Astrocyte of the spinal cord (primary cell): Measurements from ENCODE around the gene LCLAT1.

Experiments
- DNase-seq: peaks from one replicate; pipeline ENCODE4 v3.0.0; 2011; ENCODE audit warnings: low read depth, low spot score
- H3K4me3 ChIP-seq: 2 replicates; pipeline ENCODE4 v1.5.1; 2011; ENCODE audit warnings: low read depth, mild to moderate bottlenecking, low read length, moderate library complexity
- CTCF ChIP-seq: IDR thresholded peaks from 2 replicates; pipeline ENCODE4 v1.5.1; 2012; ENCODE audit warnings: low read depth, mild to moderate bottlenecking, low read length, inconsistent platforms
- in situ Hi-C: cut with HindIII; loops from 2 replicates; pipeline ENCODE4 v1.10.0; 2017; ENCODE audit warnings: low sequenced_read_pairs

Gene LCLAT1

GRCh38 chr2:30625276-30625675, 178.2 kb downstream of the LCLAT1 start:
- no peak for DNase-seq
- TF ChIP-seq CTCF, result no peak
- in situ Hi-C loops, result no loop called here
- no peak overlapping the region for H3K4me3 ChIP-seq

GRCh38 chr2:30625701-30626100, 178.7 kb downstream of the LCLAT1 start:
- in situ Hi-C loops, result no loop called here
- TF ChIP-seq CTCF, result no peak
- H3K4me3 ChIP-seq, result no peak overlapping the region
- no peak for DNase-seq

- H3K4me3 ChIP-seq, result no peak overlapping the region
- in situ Hi-C loops, result no loop called here
- no peak for TF ChIP-seq CTCF
- DNase-seq, result no peak
Measured at GRCh38 chr2:30626397-30626796, 179.4 kb downstream of the LCLAT1 start.

- DNase-seq, result no peak
- in situ Hi-C loops, result no loop called here
- no peak for TF ChIP-seq CTCF
- no peak overlapping the region for H3K4me3 ChIP-seq
Measured at GRCh38 chr2:30627151-30627550, 180.1 kb downstream of the LCLAT1 start.

GRCh38 chr2:30628341-30628740, 181.3 kb downstream of the LCLAT1 start:
- no peak for TF ChIP-seq CTCF
- in situ Hi-C loops, result no loop called here
- no peak overlapping the region for H3K4me3 ChIP-seq
- DNase-seq, result peak; percentile 20

- peak; percentile 43 for DNase-seq
- in situ Hi-C loops, result no loop called here
- H3K4me3 ChIP-seq, result no peak overlapping the region
- TF ChIP-seq CTCF, result no peak
Measured at GRCh38 chr2:30629866-30630265, 182.8 kb downstream of the LCLAT1 start.
